ENCODE data around the gene TECPR1.
A peak's percentile ranks its signal among the peaks of the same experiment; 100 is the strongest.

Gene TECPR1

DNA sequence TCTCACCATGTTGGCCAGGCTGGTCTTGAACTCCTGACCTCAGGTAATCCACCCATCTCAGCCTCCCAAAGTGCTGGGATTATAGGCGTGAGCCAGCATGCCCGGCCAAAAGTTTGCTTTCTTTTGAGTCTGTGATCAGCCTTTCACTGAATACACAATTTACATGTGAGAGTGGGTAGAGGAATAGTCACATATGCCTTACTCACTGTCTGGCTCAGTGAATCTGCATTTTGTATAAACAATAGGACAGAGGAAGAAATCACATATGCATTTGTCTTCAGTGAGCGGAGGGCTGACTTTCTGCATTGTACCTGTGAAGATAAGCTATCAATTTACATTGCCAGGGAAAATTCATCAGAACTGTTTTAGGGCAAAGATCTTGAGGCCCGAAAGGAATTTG, 2.5 kb upstream of the TECPR1 start:
- Histone ChIP-seq H3K27ac (ENCODE audit: low read depth, low read length) (no peak overlapping the region), H3K9me3 (ENCODE audit: control insufficient read depth, insufficient read depth, low read length) (no peaks in the 10 kb centered on the region), H3K36me3 (ENCODE audit: control insufficient read depth, low read length) (peaks cover 2% of the 10 kb centered on the region; the same call in 1 of the 2 replicates), H3K79me2 (ENCODE audit: control insufficient read depth, low read length) (peaks cover 11% of the 10 kb centered on the region), H3K27me3 (ENCODE audit: control insufficient read depth, low read length) (no peaks in the 10 kb centered on the region), H3K4me1 (ENCODE audit: control insufficient read depth, low read length) (peaks cover 31% of the 10 kb centered on the region), H4K20me1 (ENCODE audit: control insufficient read depth, insufficient read depth, low read depth, low read length) (no peaks in the 10 kb centered on the region), H3K9me2 (replicated peaks; ENCODE audit: control insufficient read depth, low read length) (no peaks in the 10 kb centered on the region), H3F3A (ENCODE audit: control insufficient read depth, insufficient read depth) (peaks cover 16% of the 10 kb centered on the region), H3K4me3 (ENCODE audit: low read length) (no peak overlapping the region), H3K4me2 (ENCODE audit: low read length) (no peak overlapping the region)
- TF ChIP-seq EZH2phosphoT487 (IDR thresholded peaks at IDR 0.05; ENCODE audit: borderline replicate concordance, low read length) = no peak
- TF ChIP-seq, protein P1, sequence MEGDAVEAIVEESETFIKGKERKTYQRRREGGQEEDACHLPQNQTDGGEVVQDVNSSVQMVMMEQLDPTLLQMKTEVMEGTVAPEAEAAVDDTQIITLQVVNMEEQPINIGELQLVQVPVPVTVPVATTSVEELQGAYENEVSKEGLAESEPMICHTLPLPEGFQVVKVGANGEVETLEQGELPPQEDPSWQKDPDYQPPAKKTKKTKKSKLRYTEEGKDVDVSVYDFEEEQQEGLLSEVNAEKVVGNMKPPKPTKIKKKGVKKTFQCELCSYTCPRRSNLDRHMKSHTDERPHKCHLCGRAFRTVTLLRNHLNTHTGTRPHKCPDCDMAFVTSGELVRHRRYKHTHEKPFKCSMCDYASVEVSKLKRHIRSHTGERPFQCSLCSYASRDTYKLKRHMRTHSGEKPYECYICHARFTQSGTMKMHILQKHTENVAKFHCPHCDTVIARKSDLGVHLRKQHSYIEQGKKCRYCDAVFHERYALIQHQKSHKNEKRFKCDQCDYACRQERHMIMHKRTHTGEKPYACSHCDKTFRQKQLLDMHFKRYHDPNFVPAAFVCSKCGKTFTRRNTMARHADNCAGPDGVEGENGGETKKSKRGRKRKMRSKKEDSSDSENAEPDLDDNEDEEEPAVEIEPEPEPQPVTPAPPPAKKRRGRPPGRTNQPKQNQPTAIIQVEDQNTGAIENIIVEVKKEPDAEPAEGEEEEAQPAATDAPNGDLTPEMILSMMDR (IDR thresholded peaks at IDR 0.05; ENCODE audit: low read depth, low read length, poor library complexity, severe bottlenecking) = no peak

DNA sequence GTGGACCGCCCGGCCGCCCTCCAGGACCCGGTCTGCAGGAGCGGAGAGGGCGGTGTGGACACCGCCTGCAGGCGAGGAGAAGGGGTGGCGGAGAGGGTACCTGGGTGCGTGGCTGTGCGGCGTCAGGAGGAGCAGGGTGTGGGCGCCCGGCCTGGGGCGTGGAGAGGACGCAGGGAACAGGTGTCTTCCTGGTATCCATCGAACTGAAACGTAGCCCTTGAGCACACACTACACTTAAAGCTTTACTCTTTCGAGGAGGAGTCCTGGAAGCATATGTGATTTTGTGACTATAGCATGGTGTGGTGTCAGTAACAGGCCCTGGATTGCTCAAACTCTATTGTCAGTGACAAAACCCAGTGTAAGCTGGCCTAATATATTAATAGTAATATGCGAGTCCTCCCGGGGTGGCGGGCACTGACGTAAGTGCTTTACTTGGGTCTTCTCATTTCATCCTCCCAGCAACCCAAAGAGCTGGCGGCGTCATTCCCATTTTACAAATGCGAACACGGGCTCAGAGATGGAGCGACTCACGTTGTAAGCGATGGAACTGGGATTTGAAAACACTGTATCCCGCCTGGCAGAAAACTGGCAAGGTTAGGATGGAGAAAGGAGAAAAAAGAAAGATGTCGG, 508 bp upstream of the TECPR1 start:
- Histone ChIP-seq H3K27ac (ENCODE audit: low read depth, low read length) (no peak overlapping the region), H4K20me1 (ENCODE audit: control insufficient read depth, insufficient read depth, low read depth, low read length) (no peaks in the 10 kb centered on the region), H3K36me3 (ENCODE audit: control insufficient read depth, low read length) (peaks cover 2% of the 10 kb centered on the region; the same call in 1 of the 2 replicates), H3K4me3 (ENCODE audit: low read length) (peak overlapping the region; percentile 86), H3K9me2 (replicated peaks; ENCODE audit: control insufficient read depth, low read length) (no peaks in the 10 kb centered on the region), H3K4me2 (ENCODE audit: low read length) (peak overlapping the region; percentile 96), H3K4me1 (ENCODE audit: control insufficient read depth, low read length) (peaks cover 42% of the 10 kb centered on the region), H3F3A (ENCODE audit: control insufficient read depth, insufficient read depth) (peaks cover 16% of the 10 kb centered on the region), H3K27me3 (ENCODE audit: control insufficient read depth, low read length) (no peaks in the 10 kb centered on the region), H3K9me3 (ENCODE audit: control insufficient read depth, insufficient read depth, low read length) (no peaks in the 10 kb centered on the region), H3K79me2 (ENCODE audit: control insufficient read depth, low read length) (peaks cover 11% of the 10 kb centered on the region)
- TF ChIP-seq EZH2phosphoT487 (IDR thresholded peaks at IDR 0.05; ENCODE audit: borderline replicate concordance, low read length) = no peak
- TF ChIP-seq, protein P1 (IDR thresholded peaks at IDR 0.05; ENCODE audit: low read depth, low read length, poor library complexity, severe bottlenecking) = no peak

DNA sequence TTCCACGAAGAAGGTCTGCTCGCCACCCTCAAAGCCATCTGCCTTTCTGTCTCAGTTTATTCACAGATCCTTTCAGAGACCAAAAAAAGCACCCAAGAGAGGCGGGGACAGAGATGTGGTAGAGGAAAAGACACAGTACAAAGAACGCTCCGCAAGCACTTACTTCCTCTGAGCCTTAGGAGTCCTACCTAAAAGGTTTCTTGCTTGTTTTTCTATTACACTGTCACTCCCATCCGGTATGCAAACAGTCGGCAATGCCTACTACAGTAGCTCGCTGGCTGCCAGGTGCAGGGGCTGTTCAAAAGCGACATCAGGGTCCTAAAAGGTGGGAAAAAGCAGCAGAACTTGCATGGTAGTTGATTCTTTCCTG, 816 bp downstream of the TECPR1 start:
- Histone ChIP-seq H3K4me3 (ENCODE audit: low read length) (peak overlapping the region; percentile 86), H4K20me1 (ENCODE audit: control insufficient read depth, insufficient read depth, low read depth, low read length) (no peaks in the 10 kb centered on the region), H3K27me3 (ENCODE audit: control insufficient read depth, low read length) (no peaks in the 10 kb centered on the region), H3K9me3 (ENCODE audit: control insufficient read depth, insufficient read depth, low read length) (no peaks in the 10 kb centered on the region), H3K4me1 (ENCODE audit: control insufficient read depth, low read length) (peaks cover 42% of the 10 kb centered on the region), H3K79me2 (ENCODE audit: control insufficient read depth, low read length) (peaks cover 11% of the 10 kb centered on the region), H3K36me3 (ENCODE audit: control insufficient read depth, low read length) (peaks cover 2% of the 10 kb centered on the region; the same call in 1 of the 2 replicates), H3K4me2 (ENCODE audit: low read length) (peak overlapping the region; percentile 96), H3K9me2 (replicated peaks; ENCODE audit: control insufficient read depth, low read length) (no peaks in the 10 kb centered on the region), H3K27ac (ENCODE audit: low read depth, low read length) (peak overlapping the region; percentile 81), H3F3A (ENCODE audit: control insufficient read depth, insufficient read depth) (peaks cover 16% of the 10 kb centered on the region)
- TF ChIP-seq EZH2phosphoT487 (IDR thresholded peaks at IDR 0.05; ENCODE audit: borderline replicate concordance, low read length) = no peak
- TF ChIP-seq, protein P1 (IDR thresholded peaks at IDR 0.05; ENCODE audit: low read depth, low read length, poor library complexity, severe bottlenecking) = no peak
